ENCODE measurements around the gene AFG3L2.
"Not testable (repeated sequence)": the region's sequence is repeated elsewhere in the genome, so short reads cannot be mapped to it uniquely, and the experiment has no call there.

Gene AFG3L2
- 53.2 to 61.9 (median 57.1) reads per million in 4 donors for total RNA-seq

- DNase-seq: peak; percentile 99 to 100 (median 100)
Measured at GRCh38 chr18:12376754-12377555, at the start of gene AFG3L2. Gene AFG3L2 (minus strand): TSS chr18:12377227. CDS start chr18:12377082, 145 bp downstream.

DNA sequence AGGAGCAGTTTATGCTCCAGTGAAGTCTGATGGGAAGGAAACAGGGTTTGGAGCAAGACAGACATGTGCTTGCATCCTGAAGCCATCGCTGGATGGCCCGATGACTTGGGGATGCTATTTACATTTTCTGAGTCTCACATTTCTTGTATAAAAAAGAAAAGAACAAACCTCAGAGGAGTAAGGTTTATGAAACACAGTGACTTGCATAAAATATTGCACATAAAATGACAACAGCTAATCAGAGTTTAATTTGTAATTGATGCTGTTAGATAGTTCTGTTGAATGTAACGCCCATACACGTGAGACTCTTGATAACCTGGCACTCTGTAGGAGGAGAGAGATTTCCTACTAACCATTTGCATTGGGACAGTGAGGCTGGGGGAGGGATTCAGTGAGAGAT, 47.2 kb upstream of the AFG3L2 start:
- no peak for DNase-seq

DNA sequence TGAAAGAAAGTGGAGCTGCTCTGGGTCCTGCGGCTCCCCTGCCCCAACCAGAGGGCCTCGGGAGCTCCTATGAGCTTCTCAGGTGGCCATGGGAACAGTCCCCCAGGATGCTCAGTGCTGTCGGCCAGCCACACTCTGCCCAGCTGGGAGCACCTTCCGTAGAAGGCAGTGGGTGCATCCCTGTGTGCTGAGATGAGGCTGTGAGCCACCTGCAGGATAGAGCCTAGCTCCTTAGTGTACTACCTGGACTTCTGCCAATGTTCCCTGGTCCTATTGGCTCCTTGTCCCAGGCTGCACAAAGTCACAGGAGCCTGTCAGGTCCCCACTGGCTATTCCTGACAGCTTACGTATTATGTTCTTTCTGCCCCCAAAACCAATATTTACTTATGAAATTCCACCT, 46.8 kb upstream of the AFG3L2 start:
- DNase-seq: no peak

DNA sequence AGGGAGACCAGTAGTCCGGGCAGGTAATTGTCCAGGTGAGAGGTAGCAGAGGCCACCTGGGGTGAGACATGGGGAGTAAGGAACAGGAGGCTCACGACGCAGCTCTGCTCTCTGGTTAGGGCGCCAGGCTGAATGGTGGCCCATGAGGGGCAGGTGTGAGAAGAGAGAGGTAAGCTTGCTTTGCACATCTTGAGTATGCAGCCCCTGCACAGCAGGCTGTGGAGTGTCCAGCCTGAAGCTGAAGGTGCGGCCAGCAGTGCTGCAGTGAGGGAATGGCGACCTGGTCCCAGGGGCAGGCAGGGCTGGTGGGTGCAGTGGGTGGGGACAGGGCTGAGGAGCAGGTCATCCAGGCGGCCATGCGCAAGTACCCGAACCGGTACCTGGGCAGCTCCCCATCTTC, 46.4 kb upstream of the AFG3L2 start:
- no peak for DNase-seq

DNA sequence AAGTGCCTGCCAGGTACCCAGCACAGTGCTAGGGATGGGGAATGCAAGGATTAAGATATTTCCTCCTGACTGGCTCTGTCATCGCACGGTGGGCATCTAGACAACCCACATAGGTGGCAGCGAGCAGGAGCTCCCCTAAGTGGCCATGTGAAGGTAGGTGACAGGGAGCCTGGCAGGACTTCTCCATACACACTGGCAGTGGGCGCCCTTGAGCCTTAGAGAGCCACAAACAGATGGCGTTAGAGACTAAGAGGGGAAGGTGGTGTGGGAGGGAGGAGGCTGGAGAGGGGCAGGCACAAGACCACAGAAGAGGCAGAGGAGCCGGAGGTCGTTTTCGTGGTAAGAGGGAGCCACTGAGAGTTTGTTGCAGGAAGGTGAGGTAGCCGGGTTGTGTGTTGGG, 45.9 kb upstream of the AFG3L2 start:
- DNase-seq: peak in 1 of 5 donors; percentile 8

DNA sequence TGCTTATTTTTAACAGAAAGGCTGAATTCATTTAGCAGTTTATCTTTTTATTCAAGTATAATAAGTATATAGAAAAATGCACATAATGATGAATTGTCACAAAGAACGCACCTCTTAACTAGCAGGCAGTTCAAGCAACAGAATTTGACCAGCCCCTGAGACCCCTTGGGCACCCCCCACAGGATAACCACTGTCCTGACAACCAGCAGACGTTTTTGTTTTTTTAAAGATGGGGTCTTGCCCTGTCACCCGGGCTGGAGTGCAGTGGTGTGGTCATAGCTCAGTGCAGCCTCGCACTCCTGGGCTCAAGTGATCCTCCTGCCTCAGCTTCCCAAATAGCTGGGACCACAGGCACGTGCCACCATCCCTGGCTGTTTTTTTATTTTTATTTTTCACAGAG, 44.7 kb upstream of the AFG3L2 start:
- no peak for DNase-seq

GRCh38 chr18:12420821-12421421, 43.9 kb upstream of the AFG3L2 start:
- DNase-seq: no peak

DNA sequence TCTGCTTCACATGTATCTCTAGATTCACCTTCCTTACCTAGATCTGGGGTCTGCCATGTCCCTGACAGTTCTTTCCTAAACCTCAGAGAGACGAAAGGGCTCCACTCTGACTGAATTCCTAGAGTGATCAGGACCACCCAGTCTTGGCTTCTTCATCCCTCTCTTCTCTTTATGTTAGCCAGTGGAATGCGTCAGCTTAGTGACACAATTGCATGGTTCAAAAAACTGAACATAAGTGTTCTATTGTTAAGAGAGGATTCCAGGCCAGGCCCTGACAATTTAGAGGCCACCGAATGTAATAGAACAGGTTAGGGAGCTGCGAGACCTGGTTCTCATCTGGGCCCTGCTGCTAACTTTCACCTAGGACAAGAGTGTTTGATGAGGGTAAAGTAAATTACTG, 40.7 kb upstream of the AFG3L2 start:
- DNase-seq: no peak

DNA sequence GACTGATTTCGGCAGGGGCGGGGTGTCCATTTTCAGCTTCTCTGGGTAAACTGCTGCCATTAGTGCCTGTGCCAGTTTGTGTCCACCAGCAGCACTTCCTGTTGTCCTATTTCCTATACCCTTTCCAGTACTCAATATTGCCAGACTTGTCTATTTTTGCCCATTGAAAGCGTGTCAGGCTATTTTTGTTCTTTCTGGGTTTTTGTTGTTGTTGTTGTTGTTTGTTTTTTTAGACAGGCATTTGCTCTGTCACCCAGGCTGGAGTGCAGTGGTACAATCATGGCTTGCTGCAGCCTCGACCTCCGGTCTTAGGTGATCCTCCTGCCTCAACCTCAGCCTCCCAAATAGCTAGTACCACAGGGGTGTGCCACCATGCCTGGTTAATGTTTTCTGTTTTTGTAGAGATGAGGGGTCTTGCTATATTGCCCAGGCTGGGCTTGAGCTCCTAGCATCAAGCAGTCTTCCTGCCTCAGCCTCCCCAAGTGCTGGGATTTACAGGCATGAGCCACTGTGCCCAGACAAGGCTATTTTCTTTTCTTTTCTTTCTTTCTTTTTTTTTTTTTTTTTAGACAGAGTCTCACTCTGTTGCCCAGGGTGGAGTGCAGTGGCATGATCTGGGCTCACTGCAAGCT, 39.2 kb upstream of the AFG3L2 start:
- no peak for DNase-seq

- no peak for DNase-seq
Measured at GRCh38 chr18:12411456-12411855, 34.4 kb upstream of the AFG3L2 start.

DNA sequence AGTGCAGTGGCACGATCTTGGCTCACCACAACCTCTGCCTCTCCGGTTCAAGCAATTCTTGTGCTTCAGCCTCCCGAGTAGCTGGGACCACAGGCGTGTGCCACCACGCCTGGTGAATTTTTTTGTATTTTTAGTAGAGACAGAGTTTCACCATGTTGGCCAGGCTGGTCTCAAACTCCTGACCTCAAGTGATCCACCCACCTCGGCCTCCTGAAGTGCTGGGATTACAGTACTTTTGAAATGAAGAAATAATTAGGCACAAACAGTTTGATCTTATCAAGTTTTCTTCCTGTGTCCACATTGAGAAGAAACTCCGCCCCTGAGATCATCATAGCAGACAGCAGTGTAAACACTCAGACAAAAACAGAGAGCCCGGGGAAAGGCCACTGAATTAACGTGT, 33.7 kb upstream of the AFG3L2 start:
- not testable (repeated sequence) for DNase-seq

- no peak for DNase-seq
Measured at GRCh38 chr18:12410081-12410481, 33.1 kb upstream of the AFG3L2 start.

- DNase-seq: no peak
Measured at GRCh38 chr18:12409469-12409868, 32.4 kb upstream of the AFG3L2 start.

DNA sequence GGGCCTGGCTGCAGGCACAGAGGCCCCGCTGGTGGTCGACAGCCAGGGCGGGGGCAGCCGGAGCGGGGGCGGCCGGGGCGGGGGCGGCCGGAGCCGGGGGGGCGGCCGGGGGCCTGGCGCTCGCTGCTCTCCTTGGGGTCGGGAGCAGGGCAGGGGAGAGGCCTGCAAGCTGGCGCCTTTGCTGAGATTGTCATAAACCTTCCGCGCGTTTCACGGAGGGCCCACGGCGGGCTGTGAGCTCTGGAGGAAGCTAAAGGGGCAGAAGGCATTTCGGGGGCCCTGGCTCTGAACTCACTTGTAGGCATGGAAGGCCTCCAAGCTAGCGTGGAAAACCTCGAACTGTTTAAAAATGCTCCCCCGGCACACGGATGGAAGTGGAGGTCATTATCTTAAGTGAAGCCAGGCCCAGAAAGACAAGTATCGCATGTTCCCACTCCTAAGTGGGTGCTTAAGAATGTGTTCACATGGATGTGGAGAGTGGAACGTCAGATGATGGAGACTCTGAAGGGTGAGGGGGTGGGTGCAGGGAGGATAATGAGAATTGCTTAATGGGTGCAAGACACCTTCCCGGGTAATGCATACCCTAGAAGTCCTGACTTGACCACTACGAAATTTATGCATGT, 31.3 kb upstream of the AFG3L2 start:
- no peak for DNase-seq

GRCh38 chr18:12406371-12407111, 29.5 kb upstream of the AFG3L2 start:
- DNase-seq: no peak

GRCh38 chr18:12405066-12405465, 28.0 kb upstream of the AFG3L2 start:
- DNase-seq: no peak

- no peak for DNase-seq
Measured at GRCh38 chr18:12403601-12404506, 26.8 kb upstream of the AFG3L2 start.

DNA sequence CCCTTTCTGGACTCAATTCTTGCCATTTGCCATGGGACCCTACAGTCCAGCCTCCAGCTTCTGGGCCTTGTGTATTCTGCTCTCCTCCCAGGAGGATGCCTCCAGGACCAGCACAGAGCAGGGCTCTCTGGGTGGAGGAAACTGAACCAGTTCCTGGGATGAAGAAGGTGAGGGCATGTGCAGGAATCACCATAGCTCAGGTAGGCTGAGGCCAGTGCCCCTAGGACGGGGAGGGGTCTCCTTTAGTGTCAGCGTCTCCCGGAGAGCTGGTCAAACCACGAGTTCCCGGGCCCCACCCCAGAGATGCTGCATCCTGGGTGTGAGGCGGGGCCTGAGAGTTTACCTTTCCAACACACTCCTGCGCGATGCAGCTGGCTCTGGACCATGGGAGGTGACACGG, 24.9 kb upstream of the AFG3L2 start:
- DNase-seq: no peak

DNA sequence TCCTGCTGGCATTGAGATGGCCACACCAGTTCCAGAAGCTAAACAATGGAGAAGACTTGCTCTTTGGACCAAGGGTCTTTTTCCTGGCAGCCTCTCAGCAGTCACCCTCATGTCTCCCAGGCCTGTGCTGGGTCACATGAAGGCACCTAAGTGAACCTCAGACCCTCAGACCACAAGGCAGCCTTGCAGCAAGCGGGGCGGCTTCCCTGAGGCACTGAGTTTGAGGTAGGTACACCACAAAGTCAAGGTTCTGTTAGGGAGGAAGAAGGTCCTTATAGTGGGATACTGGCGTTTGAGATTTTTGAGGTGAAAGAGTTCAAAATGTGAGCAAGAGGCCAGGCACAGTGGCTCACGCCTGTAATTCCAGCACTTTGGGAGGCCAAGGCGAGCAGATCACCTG, 22.2 kb upstream of the AFG3L2 start:
- no peak for DNase-seq

- no peak for DNase-seq
Measured at GRCh38 chr18:12398625-12399024, 21.6 kb upstream of the AFG3L2 start.

DNA sequence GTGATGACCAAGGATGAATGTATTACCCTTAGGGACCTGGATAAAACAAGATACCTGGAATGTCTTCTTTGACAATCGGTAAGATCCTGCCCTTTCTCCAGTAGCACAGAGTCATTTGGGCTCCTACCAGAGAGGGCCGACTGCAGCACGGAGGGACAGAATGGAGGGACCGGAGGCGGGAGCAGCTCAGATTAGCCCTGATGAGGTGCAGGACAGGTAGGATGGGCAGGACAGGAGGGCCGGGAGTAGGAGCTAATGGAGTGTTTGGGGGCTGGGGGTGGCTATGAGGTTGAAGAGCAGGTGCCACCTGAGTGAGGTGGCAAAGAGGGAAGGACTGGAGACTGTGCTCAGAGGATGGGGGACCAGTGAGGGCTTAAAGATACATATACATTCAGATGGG, 20.8 kb upstream of the AFG3L2 start:
- DNase-seq: no peak

DNA sequence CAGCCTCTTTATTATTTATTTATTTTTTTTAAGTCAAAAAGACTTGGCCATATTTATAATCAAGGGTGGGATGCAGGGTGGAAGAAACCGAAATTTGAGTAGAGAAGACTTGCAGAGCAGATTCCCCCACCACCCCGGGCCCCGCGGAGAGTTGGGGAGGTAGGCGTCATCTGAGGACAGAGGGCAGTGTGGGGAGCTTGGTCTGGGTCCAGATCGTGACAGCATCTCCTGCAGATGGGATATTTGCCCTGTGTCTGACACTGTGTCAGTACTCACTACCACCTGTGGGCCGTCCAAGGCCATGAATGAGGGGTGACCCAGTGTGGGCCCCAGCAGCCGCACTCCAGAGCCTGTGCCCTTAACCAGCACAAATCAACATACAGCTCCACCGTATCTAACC, 20.2 kb upstream of the AFG3L2 start:
- DNase-seq: no peak

Data from T-helper 1 cell (primary cell).